ENCODE data around the gene ATP13A2. TPM values are rescaled to one million over a fixed set of nuclear protein-coding genes. Genes with fewer than 3 reads are reported as not detected.

Gene ATP13A2
- total RNA-seq, 1 experiment from 2014 or later, result 50.9 TPM

DNA sequence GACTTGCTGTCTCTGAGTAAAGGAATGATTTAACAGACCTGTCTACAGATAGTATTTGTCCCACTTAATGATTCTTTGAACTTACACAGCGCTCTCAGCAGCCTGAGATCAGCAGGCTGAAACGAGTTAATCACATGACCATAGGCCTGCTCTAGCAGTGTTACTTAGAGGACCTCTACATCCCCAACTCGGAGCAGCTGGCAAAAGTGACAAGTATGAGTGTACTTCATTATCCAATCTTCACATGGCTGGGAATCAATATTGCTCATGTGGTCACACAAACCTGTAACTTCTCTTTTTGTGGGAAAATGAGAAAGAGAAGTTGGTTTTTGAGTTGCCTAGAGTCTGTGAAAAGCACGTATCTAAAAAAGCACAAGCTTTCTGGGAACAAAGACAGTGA lies 11.4 kb upstream of the ATP13A2 start:
- ChIA-PET CTCF (no interaction called here), POLR2A (ENCODE audit: low non-redundant PET) (no interaction called here)
- Histone ChIP-seq H3K36me3 (ENCODE audit: insufficient read depth, low read length, poor library complexity, severe bottlenecking) (peaks cover 96% of the 10 kb centered on the region), H3K9me3 (ENCODE audit: low read depth, low read length, poor library complexity, severe bottlenecking) (no peaks in the 10 kb centered on the region), H3K27ac (ENCODE audit: low read depth, low read length, poor library complexity, severe bottlenecking) (no peak overlapping the region), H3K27me3 (replicated peaks; ENCODE audit: insufficient read depth, low read depth, low read length, poor library complexity) (no peaks in the 10 kb centered on the region), H3K4me1 (ENCODE audit: insufficient read depth, low read length, poor library complexity, severe bottlenecking) (no peaks in the 10 kb centered on the region), H3K4me3 (ENCODE audit: low read depth, low read length, poor library complexity, severe bottlenecking) (no peak overlapping the region)
- no peak for TF ChIP-seq CTCF (conservative IDR thresholded peaks at IDR 0.05; ENCODE audit: low read depth, low read length)
- no peak for TF ChIP-seq EZH2 (IDR thresholded peaks at IDR 0.05; ENCODE audit: borderline replicate concordance, low read depth, low read length, poor library complexity, severe bottlenecking)
- no peak for DNase-seq (ENCODE audit: low spot score)
- no TSS peak for BruUV-seq (replicated peaks)
- intact Hi-C loops (cut with micrococcal nuclease; ENCODE audit: unreplicated experiment), result no loop called here

GRCh38 chr1:17021896-17022295 lies 10.2 kb upstream of the ATP13A2 start:
- CTCF ChIA-PET, result no interaction called here
- Histone ChIP-seq H3K4me3 (ENCODE audit: low read depth, low read length, poor library complexity, severe bottlenecking) (no peak overlapping the region), H3K27ac (ENCODE audit: low read depth, low read length, poor library complexity, severe bottlenecking) (no peak overlapping the region), H3K36me3 (ENCODE audit: insufficient read depth, low read length, poor library complexity, severe bottlenecking) (peaks cover 85% of the 10 kb centered on the region), H3K4me1 (ENCODE audit: insufficient read depth, low read length, poor library complexity, severe bottlenecking) (no peaks in the 10 kb centered on the region), H3K27me3 (replicated peaks; ENCODE audit: insufficient read depth, low read depth, low read length, poor library complexity) (no peaks in the 10 kb centered on the region), H3K9me3 (ENCODE audit: low read depth, low read length, poor library complexity, severe bottlenecking) (no peaks in the 10 kb centered on the region)
- BruUV-seq (replicated peaks), result no TSS peak
- POLR2A ChIA-PET (ENCODE audit: low non-redundant PET), result interaction anchor here (0.6 kb wide), 1 partner anchor 25 kb away, joined by 8 read pairs; no protein-coding TSS in a partner anchor
- intact Hi-C loops (cut with micrococcal nuclease; ENCODE audit: unreplicated experiment), result no loop called here
- TF ChIP-seq EZH2 (IDR thresholded peaks at IDR 0.05; ENCODE audit: borderline replicate concordance, low read depth, low read length, poor library complexity, severe bottlenecking) (no peak), CTCF (conservative IDR thresholded peaks at IDR 0.05; ENCODE audit: low read depth, low read length) (no peak)
- no peak for DNase-seq (ENCODE audit: low spot score)

- CTCF ChIA-PET, result no interaction called here
- BruUV-seq (replicated peaks), result no TSS peak
- POLR2A ChIA-PET (ENCODE audit: low non-redundant PET), result no interaction called here
Measured at GRCh38 chr1:17020502-17020901, 8.8 kb upstream of the ATP13A2 start.

More at GRCh38 chr1:17020502-17020901, 8.8 kb upstream of the ATP13A2 start:
- no peak overlapping the region for H3K4me3 ChIP-seq (ENCODE audit: low read depth, low read length, poor library complexity, severe bottlenecking)
- TF ChIP-seq EZH2 (IDR thresholded peaks at IDR 0.05; ENCODE audit: borderline replicate concordance, low read depth, low read length, poor library complexity, severe bottlenecking) (no peak), CTCF (conservative IDR thresholded peaks at IDR 0.05; ENCODE audit: low read depth, low read length) (no peak)
- H3K9me3 ChIP-seq (ENCODE audit: low read depth, low read length, poor library complexity, severe bottlenecking), result no peaks in the 10 kb centered on the region
- DNase-seq (ENCODE audit: low spot score), result no peak
- intact Hi-C loops (cut with micrococcal nuclease; ENCODE audit: unreplicated experiment), result no loop called here
- H3K27ac ChIP-seq (ENCODE audit: low read depth, low read length, poor library complexity, severe bottlenecking), result no peak overlapping the region
- no peaks in the 10 kb centered on the region for H3K27me3 ChIP-seq (replicated peaks; ENCODE audit: insufficient read depth, low read depth, low read length, poor library complexity)
- H3K36me3 ChIP-seq (ENCODE audit: insufficient read depth, low read length, poor library complexity, severe bottlenecking), result peaks cover 72% of the 10 kb centered on the region
- H3K4me1 ChIP-seq (ENCODE audit: insufficient read depth, low read length, poor library complexity, severe bottlenecking), result no peaks in the 10 kb centered on the region

Data from A673 (cell line).